Measurements from ENCODE around the gene TEC.
"Not testable (repeated sequence)": the region's sequence is repeated elsewhere in the genome, so short reads cannot be mapped to it uniquely, and the experiment has no call there.

TEC gene

DNA sequence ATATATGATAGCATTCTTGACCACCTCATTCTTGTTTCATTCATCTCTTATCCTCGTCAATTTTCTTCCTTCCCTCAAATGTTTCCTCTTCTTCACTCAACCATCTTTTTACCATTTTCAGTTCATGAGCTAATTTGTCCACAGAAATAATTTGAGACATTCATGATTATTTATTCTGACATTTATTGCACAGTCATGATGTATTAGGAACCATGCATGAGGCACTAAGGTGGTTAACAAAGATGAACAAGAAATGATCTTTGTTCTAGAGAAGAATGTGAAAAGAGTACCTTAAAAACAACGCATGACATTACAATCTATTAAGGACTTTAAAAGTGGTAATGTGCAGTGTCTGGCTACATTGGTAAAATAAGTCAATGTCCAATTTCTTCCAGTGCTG, 27.9 kb downstream of the TEC start:
- no peak for DNase-seq

GRCh38 chr4:48237996-48238645, 31.5 kb downstream of the TEC start:
- DNase-seq = no peak

DNA sequence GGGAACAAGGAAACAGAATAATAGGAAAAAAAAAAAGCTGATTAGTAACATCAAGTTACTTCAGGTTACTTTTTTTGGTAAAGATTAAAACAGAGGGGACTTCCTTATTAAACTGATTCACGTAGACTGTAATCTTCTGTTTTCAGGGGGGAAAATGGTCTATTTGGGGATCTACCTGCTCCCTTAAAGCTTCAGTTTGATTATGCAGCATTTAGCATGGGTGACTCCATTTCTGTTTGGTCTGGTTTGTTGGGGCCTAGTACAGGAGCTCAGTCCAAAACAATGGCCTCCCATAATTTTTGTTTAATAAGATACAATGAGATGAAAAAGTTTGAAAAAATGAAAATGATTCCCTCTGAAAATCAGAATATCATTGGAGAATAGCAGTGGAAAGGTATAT, 34.6 kb downstream of the TEC start:
- no peak for DNase-seq

GRCh38 chr4:48234575-48234974, 35.1 kb downstream of the TEC start:
- no peak for DNase-seq

GRCh38 chr4:48228949-48229348, 40.7 kb downstream of the TEC start:
- no peak for DNase-seq

- peak in 1 of 5 experiments; percentile 11 for DNase-seq
These were observed 42.0 kb downstream of the TEC start for GRCh38 chr4:48227662-48228061.

DNA sequence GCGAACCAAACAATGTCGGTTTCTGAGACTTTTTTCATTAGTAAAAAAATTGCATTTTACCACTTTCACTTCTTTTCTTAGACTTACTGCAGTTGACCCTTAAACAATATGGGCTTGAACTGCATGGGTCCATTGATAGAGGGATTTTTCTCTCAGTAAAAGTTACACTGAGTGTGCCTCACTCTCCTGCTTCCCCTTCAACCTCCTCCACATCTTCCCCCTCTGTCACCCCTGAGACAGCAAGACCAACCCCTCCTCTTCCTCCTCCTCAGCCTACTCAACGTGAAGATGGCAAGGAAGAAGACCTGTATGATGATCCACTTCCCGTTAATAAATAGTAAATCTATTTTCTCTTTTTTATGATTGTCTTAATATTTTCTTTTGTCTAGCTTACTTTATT, 43.4 kb downstream of the TEC start:
- no peak for DNase-seq

DNA sequence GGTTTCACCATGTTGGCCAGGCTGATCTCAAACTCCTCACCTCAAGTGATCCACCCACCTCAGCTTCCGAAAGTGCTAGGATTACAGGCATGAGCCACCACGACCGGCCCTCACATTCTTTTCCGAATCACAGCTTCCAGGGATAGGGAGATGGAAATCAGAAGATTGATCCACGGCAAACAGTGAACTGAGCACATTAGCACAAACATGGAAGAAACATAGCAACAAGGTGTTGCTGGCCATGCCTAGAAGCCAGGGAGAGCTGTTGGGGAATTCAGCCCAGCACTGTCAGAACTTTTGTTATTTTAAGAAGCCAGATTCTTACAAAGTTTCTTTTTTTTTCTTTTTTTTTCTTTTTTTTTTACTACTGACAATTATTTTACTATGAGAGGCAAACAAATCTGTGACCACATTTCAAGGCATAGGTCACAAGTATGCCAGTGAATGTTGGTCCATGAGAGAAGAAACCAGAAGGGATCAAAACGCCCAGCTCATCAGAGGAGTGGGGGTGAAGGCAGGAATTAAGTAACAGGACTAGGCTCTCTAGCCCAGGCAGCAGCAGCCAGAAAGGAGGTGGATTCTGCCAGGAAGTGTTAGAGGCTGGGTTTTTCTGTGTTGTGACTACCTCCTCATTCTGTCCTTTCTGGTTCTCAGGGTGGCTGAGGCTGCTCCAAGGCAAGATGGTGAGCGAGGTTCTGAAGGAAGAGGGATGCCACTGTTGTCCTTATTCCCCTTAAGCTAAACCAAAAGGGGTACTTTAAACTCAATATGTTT, 44.1 kb downstream of the TEC start:
- no peak for DNase-seq

- no peak for DNase-seq
These were observed 45.0 kb downstream of the TEC start for GRCh38 chr4:48224606-48225005.

GRCh38 chr4:48223633-48224295, 45.9 kb downstream of the TEC start:
- DNase-seq = no peak

GRCh38 chr4:48222491-48222890, 47.1 kb downstream of the TEC start:
- no peak for DNase-seq

- not testable (repeated sequence) for DNase-seq
These were observed 50.2 kb downstream of the TEC start for GRCh38 chr4:48219430-48219829.

- DNase-seq = no peak
These were observed 53.1 kb downstream of the TEC start for GRCh38 chr4:48216563-48216962.

GRCh38 chr4:48215977-48216376, 53.7 kb downstream of the TEC start:
- no peak for DNase-seq

- peak in 1 of 5 experiments; percentile 62 for DNase-seq
These were observed 57.5 kb downstream of the TEC start for GRCh38 chr4:48212165-48212564.

DNA sequence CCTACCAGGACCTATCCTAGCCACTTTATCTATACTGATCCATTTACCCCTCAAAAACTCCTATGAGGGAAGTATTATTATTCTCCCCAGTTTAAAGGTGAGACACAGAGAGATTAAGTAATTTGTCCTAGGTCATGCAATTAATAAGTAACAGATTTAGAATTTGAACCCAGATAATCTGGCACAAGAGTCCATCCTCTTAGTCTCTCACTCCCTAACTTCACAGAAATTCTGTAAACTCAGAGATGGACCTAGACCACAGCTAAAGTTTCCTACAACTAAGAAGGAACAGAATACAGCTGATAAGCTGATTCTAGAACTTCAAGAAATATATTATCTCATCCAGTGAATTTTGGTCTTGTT, 58.7 kb downstream of the TEC start:
- DNase-seq = no peak

DNA sequence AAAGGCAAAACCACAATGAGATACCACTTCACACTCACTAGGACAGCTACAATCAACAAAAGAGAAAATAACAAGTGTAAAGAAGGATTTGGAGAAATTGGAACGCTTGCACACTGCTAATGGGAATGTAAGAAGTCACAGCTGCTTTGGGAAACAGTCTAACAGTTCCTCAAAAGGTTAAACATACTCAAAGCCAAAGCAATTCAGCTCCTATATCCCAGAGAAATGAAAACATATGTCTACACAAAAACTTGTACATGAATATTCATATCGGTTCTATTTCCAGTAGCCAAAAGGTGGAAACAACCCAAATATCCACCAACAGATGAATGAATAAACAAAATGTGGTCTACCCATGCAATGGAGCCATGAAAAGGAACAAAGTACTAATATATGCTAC, 64.0 kb downstream of the TEC start:
- no peak for DNase-seq

DNA sequence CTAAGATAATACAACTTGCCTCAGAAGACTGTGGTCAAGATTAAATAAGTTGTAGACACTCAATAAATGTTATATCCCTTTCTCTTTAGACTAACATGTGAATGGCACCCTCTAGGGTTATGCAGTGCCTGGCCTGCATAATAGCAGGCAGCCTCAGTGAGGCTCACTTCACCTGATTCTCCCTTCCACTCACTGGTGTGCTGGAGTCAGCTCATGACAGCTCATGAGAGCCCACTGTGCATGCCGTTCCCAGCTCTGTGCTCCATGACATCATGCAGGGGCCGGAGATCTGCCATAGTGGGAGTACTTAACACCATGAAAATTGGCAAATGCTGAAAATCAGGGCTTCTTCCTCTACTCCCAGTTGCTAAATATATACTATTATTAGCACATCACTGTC, 64.5 kb downstream of the TEC start:
- DNase-seq = no peak

GRCh38 chr4:48203819-48204218, 65.8 kb downstream of the TEC start:
- no peak for DNase-seq

DNA sequence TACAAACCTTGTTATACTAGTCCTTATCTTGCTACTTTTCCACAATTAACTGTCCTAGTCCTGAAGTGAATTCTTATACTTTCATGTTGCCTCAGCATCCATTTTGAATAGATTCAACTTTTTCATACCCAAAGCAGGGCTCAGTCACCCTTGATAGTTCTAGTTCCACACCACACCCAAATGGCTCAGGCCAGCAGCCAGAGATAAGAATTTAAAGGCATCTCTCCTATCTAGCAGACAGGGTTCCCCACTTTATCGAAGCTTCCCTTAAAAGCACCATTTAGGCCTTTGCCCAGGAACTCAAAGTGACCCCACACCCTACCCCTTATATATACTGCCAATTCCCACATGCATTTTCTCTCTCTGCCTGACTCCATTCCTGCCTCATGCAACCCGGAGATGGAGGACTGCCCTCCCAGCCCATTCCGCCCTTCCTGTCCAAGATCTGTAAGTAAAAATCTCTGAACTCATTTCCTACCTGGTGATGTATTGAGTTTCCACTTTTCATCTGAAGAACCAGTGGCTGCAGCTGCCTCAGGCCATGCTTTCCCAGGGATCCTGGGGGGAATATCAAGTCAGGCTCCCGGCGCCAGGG, 71.9 kb downstream of the TEC start:
- no peak for DNase-seq

DNA sequence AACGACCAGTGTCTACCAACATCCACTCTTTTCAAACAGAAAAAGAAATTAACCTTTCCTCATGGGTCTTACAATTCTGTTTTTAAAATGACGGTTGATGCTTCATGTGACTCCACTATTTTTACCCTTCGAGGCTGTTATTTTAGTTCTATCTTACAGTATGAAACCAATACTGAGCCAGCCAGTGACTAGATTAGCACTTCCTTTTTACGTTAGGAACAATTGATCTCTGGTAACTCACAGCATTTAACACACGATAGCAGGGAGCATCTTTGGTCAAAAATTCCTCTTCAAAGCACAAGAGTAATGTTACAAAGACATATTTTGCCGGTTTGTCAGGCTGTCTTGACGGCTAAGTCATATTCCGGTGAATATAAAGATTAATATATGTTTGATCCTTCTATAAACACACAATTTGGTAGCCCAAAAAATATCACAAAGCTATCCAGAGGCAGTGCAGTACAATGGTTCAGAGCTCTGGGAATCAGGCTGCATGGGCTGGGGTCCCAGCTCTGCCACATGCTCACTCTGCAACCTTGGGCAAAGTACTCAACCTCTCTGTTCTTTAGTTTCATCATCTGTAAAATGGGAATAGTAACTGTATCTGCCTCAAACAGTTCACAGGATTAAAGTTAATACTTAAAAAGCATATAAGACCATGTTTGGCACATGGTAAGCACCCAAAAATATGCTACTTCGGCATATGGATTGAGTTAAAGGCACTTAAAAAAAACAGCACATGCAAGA, 72.7 kb downstream of the TEC start:
- DNase-seq = no peak

DNA sequence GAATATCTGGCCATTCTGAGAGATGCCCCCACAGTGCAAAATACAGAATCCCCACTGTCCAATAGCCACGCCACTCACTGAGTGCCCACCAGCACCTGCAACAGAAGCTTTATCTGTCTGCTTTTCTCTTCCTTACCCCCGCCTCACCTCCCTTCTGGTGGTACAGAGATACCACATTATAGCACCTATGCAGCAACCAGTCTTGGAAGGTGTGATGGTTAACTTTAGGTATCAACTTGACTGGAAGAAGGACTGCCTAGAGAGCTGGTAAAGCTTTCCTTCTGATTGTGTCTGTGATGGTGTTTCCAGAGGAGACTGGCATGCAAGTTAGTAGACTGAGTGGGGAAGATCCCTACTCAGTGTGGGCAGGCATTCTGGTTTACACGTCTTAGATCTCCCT, 73.8 kb downstream of the TEC start:
- DNase-seq = no peak

- DNase-seq = peak in 1 of 5 experiments; percentile 8
These were observed 74.3 kb downstream of the TEC start for GRCh38 chr4:48195374-48195773.
